ENCODE data around the gene NFATC3. TPM values are rescaled to one million over a fixed set of nuclear protein-coding genes. Genes with fewer than 3 reads are reported as not detected.

Gene NFATC3
- total RNA-seq, 1 experiment from 2014 or later: 33.0 TPM

GRCh38 chr16:68272507-68273209 lies 187.5 kb downstream of the NFATC3 start:
- Histone ChIP-seq H3K23me2 (ENCODE audit: insufficient read length, low read depth, low read length, poor library complexity, severe bottlenecking) (no peaks in the 10 kb centered on the region), H2BK5ac (ENCODE audit: insufficient read length, low read length) (no peak overlapping the region), H3K18ac (ENCODE audit: insufficient read length, low read depth, low read length) (no peak overlapping the region), H3K79me2 (ENCODE audit: insufficient read depth, low read length) (peaks cover 1% of the 10 kb centered on the region; the same call in 1 of the 2 replicates), H3K79me1 (ENCODE audit: insufficient read depth, low read depth, low read length, poor library complexity, severe bottlenecking) (peaks cover 3% of the 10 kb centered on the region), H4K5ac (ENCODE audit: insufficient read length, low read depth, low read length) (no peak overlapping the region), H3T11ph (ENCODE audit: low read length) (no peak overlapping the region), H2BK20ac (ENCODE audit: low read depth, low read length, poor library complexity, severe bottlenecking) (no peak overlapping the region), H4K20me1 (ENCODE audit: control insufficient read depth, insufficient read depth, insufficient read length) (no peaks in the 10 kb centered on the region), H4K91ac (ENCODE audit: insufficient read length, low read depth, low read length) (no peak overlapping the region), H2AK5ac (ENCODE audit: insufficient read length, low read length) (no peak overlapping the region), H3K27me3 (ENCODE audit: insufficient read depth, low read length) (no peaks in the 10 kb centered on the region), H2BK15ac (ENCODE audit: low read depth, low read length) (no peak overlapping the region), H3K56ac (ENCODE audit: insufficient read length, low read depth, low read length) (no peak overlapping the region), H3K9ac (ENCODE audit: extremely low read depth, insufficient read length, low read length) (no peak overlapping the region), H3K4me2 (ENCODE audit: insufficient read depth, insufficient read length, low read length) (no peak overlapping the region), H2AFZ (ENCODE audit: low read length) (no peak overlapping the region), H3K4me1 (ENCODE audit: insufficient read depth, low read length) (peaks cover 4% of the 10 kb centered on the region; the same call in 1 of the 2 replicates), H2BK120ac (ENCODE audit: low read depth, low read length, poor library complexity, severe bottlenecking) (no peak overlapping the region), H3K4ac (ENCODE audit: low read depth, low read length) (no peak overlapping the region), H2BK12ac (ENCODE audit: insufficient read length, low read depth, low read length) (no peak overlapping the region), H3K23ac (ENCODE audit: insufficient read length, low read depth, low read length) (no peak overlapping the region), H3K9me3 (ENCODE audit: control insufficient read depth, low read depth, low read length) (no peaks in the 10 kb centered on the region), H4K8ac (replicated peaks; ENCODE audit: insufficient read length, low read depth, low read length) (no peak overlapping the region), H3K27ac (ENCODE audit: insufficient read length, low read depth, low read length) (no peak overlapping the region), H3K14ac (ENCODE audit: insufficient read depth, low read length) (no peak overlapping the region)
- no CpG with 5 or more reads among the region's 4 CpGs for WGBS (ENCODE audit: extremely low coverage, insufficient read length, low lambda C conversion rate)
- Mint-ChIP-seq H3K27me3 (ENCODE audit: low read depth) (no peaks in the 10 kb centered on the region), H3K27ac (peak overlapping the region in 2 of 3 experiments; percentile 34 to 48; a peak in 3 of 7 replicates), H3K4me3 (no peak overlapping the region), H3K9me3 (no peaks in the 10 kb centered on the region), H3K36me3 (ENCODE audit: insufficient read depth in 1 of 3, low read depth in 3 of 3) (peaks cover 16 to 25% (median 16%) of the 10 kb centered on the region in 3 experiments; a peak in 5 of 7 replicates), H3K4me1 (peaks cover 14 to 16% of the 10 kb centered on the region in 2 experiments)
- DNase-seq: no peak
- TF ChIP-seq, protein P1, sequence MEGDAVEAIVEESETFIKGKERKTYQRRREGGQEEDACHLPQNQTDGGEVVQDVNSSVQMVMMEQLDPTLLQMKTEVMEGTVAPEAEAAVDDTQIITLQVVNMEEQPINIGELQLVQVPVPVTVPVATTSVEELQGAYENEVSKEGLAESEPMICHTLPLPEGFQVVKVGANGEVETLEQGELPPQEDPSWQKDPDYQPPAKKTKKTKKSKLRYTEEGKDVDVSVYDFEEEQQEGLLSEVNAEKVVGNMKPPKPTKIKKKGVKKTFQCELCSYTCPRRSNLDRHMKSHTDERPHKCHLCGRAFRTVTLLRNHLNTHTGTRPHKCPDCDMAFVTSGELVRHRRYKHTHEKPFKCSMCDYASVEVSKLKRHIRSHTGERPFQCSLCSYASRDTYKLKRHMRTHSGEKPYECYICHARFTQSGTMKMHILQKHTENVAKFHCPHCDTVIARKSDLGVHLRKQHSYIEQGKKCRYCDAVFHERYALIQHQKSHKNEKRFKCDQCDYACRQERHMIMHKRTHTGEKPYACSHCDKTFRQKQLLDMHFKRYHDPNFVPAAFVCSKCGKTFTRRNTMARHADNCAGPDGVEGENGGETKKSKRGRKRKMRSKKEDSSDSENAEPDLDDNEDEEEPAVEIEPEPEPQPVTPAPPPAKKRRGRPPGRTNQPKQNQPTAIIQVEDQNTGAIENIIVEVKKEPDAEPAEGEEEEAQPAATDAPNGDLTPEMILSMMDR (conservative IDR thresholded peaks at IDR 0.05): no peak
